DOHH2 (cell line): Measurements from ENCODE around the gene POGZ.

ENCODE experiments used
- CTCF ChIP-seq: fragments of 200-600 bp; sonication (generic); IDR thresholded peaks from one replicate; pipeline ENCODE4 v1.5.1; 2014; ENCODE audit warnings: antibody characterized with exemption, mild to moderate bottlenecking, low read depth, low read length; ENCODE audit not compliant: poor library complexity, severe bottlenecking
- EZH2phosphoT487 ChIP-seq: fragments of 200-600 bp; sonication (generic); IDR thresholded peaks from 2 replicates; pipeline ENCODE4 v1.6.1; 2017; ENCODE audit warnings: borderline replicate concordance, mild to moderate bottlenecking, antibody characterized with exemption, low read length, moderate library complexity, mixed read lengths

- TF ChIP-seq CTCF: no peak
- TF ChIP-seq EZH2phosphoT487: no peak
Measured at GRCh38 chr1:151472856-151473731, 13.8 kb upstream of the POGZ start.
